Measurements from ENCODE around the gene MAP3K4.

DNA sequence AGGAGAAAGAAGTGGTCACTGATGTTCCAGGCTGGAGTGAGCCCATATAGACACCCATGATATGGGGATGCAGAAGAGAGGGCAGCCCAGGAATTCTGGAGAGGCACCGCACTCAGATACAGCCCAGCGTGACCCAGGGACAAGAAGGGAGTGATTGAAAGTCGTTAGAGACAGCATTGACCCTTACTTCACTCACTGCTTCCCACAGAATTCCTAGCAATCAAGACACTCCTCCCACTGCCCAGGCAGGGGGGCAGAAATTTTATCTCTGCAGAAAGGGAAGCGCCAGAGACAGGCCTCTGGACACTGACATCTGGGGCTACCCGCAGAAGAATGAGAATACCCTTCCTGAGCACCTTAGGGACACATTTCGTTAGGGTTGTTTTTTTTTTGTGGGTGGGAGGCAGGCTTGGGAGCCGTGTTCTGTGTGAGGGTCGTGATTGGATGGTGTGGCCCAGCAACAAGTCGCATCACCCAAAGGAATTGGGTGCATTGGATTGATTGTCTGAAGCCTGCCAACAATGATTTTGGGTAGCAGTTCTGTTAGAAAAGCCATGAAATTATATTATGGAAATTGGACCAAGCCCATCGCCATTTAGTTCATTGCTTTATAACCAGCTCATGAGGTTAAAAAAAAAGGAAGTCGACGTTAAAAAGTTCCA is 45.9 kb upstream of the MAP3K4 start:
- TF ChIP-seq, protein P1, sequence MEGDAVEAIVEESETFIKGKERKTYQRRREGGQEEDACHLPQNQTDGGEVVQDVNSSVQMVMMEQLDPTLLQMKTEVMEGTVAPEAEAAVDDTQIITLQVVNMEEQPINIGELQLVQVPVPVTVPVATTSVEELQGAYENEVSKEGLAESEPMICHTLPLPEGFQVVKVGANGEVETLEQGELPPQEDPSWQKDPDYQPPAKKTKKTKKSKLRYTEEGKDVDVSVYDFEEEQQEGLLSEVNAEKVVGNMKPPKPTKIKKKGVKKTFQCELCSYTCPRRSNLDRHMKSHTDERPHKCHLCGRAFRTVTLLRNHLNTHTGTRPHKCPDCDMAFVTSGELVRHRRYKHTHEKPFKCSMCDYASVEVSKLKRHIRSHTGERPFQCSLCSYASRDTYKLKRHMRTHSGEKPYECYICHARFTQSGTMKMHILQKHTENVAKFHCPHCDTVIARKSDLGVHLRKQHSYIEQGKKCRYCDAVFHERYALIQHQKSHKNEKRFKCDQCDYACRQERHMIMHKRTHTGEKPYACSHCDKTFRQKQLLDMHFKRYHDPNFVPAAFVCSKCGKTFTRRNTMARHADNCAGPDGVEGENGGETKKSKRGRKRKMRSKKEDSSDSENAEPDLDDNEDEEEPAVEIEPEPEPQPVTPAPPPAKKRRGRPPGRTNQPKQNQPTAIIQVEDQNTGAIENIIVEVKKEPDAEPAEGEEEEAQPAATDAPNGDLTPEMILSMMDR (IDR thresholded peaks at IDR 0.05): no peak
- TF ChIP-seq POLR2A (IDR thresholded peaks at IDR 0.05): no peak

All from esophagus squamous epithelium (tissue), 4 donors.